Esophagus muscularis mucosa (tissue), 4 donors: ENCODE measurements around the gene NUP50.

Experiments
- CTCF ChIP-seq, 3 experiments: fragments of 200-600 bp in 2 of 3; fragments of 450-650 bp in 1 of 3; sonication (generic) in 2 of 3; IDR thresholded peaks; one replicate each; pipeline ENCODE4 v1.5.1; 2017 to 2019; ENCODE audit warnings: antibody characterized with exemption in 3 of 3, mild to moderate bottlenecking in 2 of 3, moderate library complexity in 1 of 3
- EP300 ChIP-seq: sonication (generic); formaldehyde crosslinking; IDR thresholded peaks from one replicate; pipeline ENCODE4 v1.6.1; 2017; ENCODE audit warnings: antibody characterized with exemption
- POLR2A ChIP-seq: fragments of 450-650 bp; IDR thresholded peaks from one replicate; pipeline ENCODE4 v1.6.1; 2017; ENCODE audit warnings: antibody characterized with exemption, moderate library complexity, mild to moderate bottlenecking, low read depth
- POLR2AphosphoS5 ChIP-seq, 2 donors: sonication (generic); formaldehyde crosslinking; IDR thresholded peaks; one replicate each; pipeline ENCODE4 v1.6.1; 2017; ENCODE audit warnings: antibody characterized with exemption in 2 of 2

- no peak for TF ChIP-seq POLR2A
- TF ChIP-seq CTCF (IDR thresholded peaks at IDR 0.05) = no peak
- TF ChIP-seq EP300 = no peak
- no peak for TF ChIP-seq POLR2AphosphoS5 (IDR thresholded peaks at IDR 0.05)
Observed at GRCh38 chr22:45127866-45128265, 35.9 kb upstream of the NUP50 start.
